ENCODE results near the gene ZNF354C. TPM values are rescaled to one million over a fixed set of nuclear protein-coding genes. Genes with fewer than 3 reads are reported as not detected.

The ZNF354C gene
- 0.02 and 0.03 TPM in 2 replicates for total RNA-seq (2016; rRNA removed; fragmentation: Illumina TruSeq; extraction: Trizol)
- not detected in 2 replicates for total RNA-seq (2016; cell fraction: cytosol; rRNA removed; fragmentation: Illumina TruSeq; extraction: Trizol; ENCODE audit: low read depth)
- total RNA-seq (2016; cell fraction: insoluble cytoplasmic fraction; rRNA removed; fragmentation: Illumina TruSeq; extraction: Trizol) = 0.02 TPM in 1 of 2 replicates, not detected in the other
- total RNA-seq (2016; cell fraction: membrane; rRNA removed; fragmentation: Illumina TruSeq; extraction: Trizol) = not detected in 2 replicates
- total RNA-seq (2016; cell fraction: nucleus; rRNA removed; fragmentation: Illumina TruSeq; extraction: Trizol) = not detected in 2 replicates
- polyA plus RNA-seq (2011; rRNA removed) = 0.01 TPM in 1 of 2 replicates, not detected in the other
- not detected in 2 replicates for polyA plus RNA-seq (2011; cell fraction: cytosol; rRNA removed)
- polyA plus RNA-seq (2011; cell fraction: nucleus; rRNA removed) = 0.03 TPM in 2 replicates
- 0.04 TPM in 1 of 2 replicates, not detected in the other for polyA plus RNA-seq (2012)
- not detected in 2 replicates for polyA plus RNA-seq (2016; cell fraction: cytosol; fragmentation: Illumina TruSeq; extraction: Trizol; ENCODE audit: low read depth)
- polyA plus RNA-seq (2016; cell fraction: insoluble cytoplasmic fraction; fragmentation: Illumina TruSeq; extraction: Trizol; ENCODE audit: low read depth) = 0.04 TPM in 1 of 2 replicates, not detected in the other
- polyA plus RNA-seq (2016; cell fraction: membrane; fragmentation: Illumina TruSeq; extraction: Trizol; ENCODE audit: low read depth) = not detected in 2 replicates
- polyA plus RNA-seq (2016; cell fraction: nucleus; fragmentation: Illumina TruSeq; extraction: Trizol; ENCODE audit: insufficient read depth, low read depth) = 0.11 TPM in 1 of 2 replicates, not detected in the other
- not detected in 2 replicates for polyA minus RNA-seq (2011; rRNA and poly(A)+ RNA removed; ENCODE audit: low replicate concordance)
- not detected in 2 replicates for polyA minus RNA-seq (2011; cell fraction: cytosol; rRNA and poly(A)+ RNA removed)
- polyA minus RNA-seq (2011; cell fraction: nucleus; rRNA and poly(A)+ RNA removed) = 0.12 TPM in 1 of 2 replicates, not detected in the other
- not detected for Bru-seq, nascent RNA
- BruChase-seq, experiment 1, labeled RNA remaining after a 6-hour chase = percentile 13 among the genes with signal in this experiment
- percentile 16 among the genes with signal in this experiment for BruChase-seq, experiment 2, labeled RNA remaining after a 2-hour chase
- long read RNA-seq, experiment 1 = 0 reads
- long read RNA-seq, experiment 2 = 0 reads

DNA sequence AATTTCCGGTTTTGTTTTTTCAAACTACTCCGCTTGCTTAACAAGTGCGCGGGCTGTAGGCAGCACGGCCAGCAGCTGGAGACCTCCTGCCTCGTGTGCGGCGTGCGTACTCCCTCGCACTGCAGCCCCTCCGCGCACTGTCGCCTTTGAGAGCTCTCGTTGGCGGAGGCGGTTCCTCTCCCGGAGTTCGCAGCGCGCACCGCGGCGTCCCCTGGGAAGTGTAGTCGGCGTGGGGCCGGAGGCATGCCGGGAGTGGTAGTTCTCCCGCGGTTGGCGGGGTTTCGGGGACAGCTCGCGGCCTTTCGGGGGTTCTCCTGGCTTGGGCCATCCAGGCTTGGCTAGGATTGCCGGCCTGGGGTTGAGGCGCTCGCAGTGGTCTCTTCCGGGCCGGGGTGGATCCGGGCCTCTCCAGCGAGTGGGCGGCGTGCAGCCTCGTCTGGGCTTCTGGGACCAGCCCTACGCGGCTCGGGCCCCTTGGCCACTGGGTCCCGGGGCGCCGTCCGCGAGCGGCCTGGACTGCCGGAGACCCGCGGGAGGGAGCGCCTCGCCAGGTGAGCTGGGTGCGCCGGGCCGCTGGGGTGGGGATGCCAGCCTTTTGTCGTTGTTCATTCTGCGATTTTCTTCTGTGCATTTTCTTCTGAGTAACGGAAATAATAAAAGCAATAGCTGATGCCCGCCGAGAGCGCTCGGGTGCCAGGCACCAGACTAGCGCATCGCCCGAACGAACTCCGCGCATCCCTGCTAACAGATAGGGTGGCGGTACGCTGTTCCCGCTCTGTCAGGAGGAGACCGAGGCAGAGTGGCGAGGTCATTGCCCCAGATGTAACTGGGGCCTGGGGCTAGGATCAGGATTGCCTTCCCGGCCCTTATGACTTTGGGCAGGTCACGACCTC lies at the start of gene ZNF354C:
Gene ZNF354C (plus strand): TSS at position 258 of the 893 bp plus-strand sequence. CDS start 1,696 bp downstream, outside the sequence.
- no peak within 1 kb of the TSS for H3K9ac ChIP-seq (ENCODE audit: insufficient read depth, low read depth, low read length)
- CTCF ChIA-PET (ENCODE audit: low intra/inter-chr PET ratio, low total read pairs) = no interaction called here
- 87% methylated on average over 43 of the region's 81 CpGs for WGBS (ENCODE audit: low lambda C conversion rate)
- no peak within 1 kb of the TSS for H2AFZ ChIP-seq (ENCODE audit: low read length)
- no peaks in the 10 kb centered on the region for H3K27me3 ChIP-seq (ENCODE audit: control insufficient read depth in 1 of 2, insufficient read depth in 2 of 2, low read length in 2 of 2)
- no peak within 1 kb of the TSS for H3K4me3 ChIP-seq (replicated peaks in 1 of 3; ENCODE audit: insufficient read depth in 1 of 3, low read depth in 2 of 3, low read length in 3 of 3)
- peaks cover 58% of the 10 kb centered on the region for H3K9me3 ChIP-seq (ENCODE audit: low read length)
- no TSS peak for BruUV-seq (replicated peaks)
- intact Hi-C loops (cut with micrococcal nuclease; ENCODE audit: unreplicated experiment) = no loop called here
- POLR2A ChIA-PET = no interaction called here
- H3K27ac ChIP-seq (ENCODE audit: extremely low read length, insufficient read depth, low read length) = no peak within 1 kb of the TSS
- no peaks in the 10 kb centered on the region for H3K4me1 ChIP-seq (ENCODE audit: insufficient read depth, low read length)
- no peak for DNase-seq (ENCODE audit: low spot score)
- H4K20me1 ChIP-seq (ENCODE audit: insufficient read depth, low read length) = no peaks in the 10 kb centered on the region
- in situ Hi-C loops (cut with HindIII; ENCODE audit: extremely low pct_ligation_motif_present, low pct_unique_long_range_greater_than_20kb) = no loop called here
- no peaks in the 10 kb centered on the region for H3K79me2 ChIP-seq (ENCODE audit: insufficient read depth, low read length)
- no peaks in the 10 kb centered on the region for H3K36me3 ChIP-seq (replicated peaks in 1 of 2; ENCODE audit: control insufficient read depth in 1 of 2, insufficient read depth in 2 of 2, low read length in 2 of 2)
- no peak for FAIRE-seq
- no peak within 1 kb of the TSS for H3K4me2 ChIP-seq (ENCODE audit: low read depth, low read length)
- TF ChIP-seq ATAD3A (CRISPR knock-in tag; IDR thresholded peaks at IDR 0.05) (no peak), ZNF605 (CRISPR knock-in tag; IDR thresholded peaks at IDR 0.05) (no peak), NR2C2 (CRISPR knock-in tag; IDR thresholded peaks at IDR 0.05; ENCODE audit: borderline replicate concordance) (no peak)
- TF ChIP-seq, protein P1, sequence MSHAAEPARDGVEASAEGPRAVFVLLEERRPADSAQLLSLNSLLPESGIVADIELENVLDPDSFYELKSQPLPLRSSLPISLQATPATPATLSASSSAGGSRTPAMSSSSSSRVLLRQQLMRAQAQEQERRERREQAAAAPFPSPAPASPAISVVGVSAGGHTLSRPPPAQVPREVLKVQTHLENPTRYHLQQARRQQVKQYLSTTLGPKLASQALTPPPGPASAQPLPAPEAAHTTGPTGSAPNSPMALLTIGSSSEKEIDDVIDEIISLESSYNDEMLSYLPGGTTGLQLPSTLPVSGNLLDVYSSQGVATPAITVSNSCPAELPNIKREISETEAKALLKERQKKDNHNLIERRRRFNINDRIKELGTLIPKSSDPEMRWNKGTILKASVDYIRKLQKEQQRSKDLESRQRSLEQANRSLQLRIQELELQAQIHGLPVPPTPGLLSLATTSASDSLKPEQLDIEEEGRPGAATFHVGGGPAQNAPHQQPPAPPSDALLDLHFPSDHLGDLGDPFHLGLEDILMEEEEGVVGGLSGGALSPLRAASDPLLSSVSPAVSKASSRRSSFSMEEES (CRISPR knock-in tag; IDR thresholded peaks at IDR 0.05) = no peak
- TF ChIP-seq, protein P2, sequence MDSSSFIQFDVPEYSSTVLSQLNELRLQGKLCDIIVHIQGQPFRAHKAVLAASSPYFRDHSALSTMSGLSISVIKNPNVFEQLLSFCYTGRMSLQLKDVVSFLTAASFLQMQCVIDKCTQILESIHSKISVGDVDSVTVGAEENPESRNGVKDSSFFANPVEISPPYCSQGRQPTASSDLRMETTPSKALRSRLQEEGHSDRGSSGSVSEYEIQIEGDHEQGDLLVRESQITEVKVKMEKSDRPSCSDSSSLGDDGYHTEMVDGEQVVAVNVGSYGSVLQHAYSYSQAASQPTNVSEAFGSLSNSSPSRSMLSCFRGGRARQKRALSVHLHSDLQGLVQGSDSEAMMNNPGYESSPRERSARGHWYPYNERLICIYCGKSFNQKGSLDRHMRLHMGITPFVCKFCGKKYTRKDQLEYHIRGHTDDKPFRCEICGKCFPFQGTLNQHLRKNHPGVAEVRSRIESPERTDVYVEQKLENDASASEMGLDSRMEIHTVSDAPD (CRISPR knock-in tag; IDR thresholded peaks at IDR 0.05) = no peak
- ATAC-seq = no peak

All from HepG2 (cell line).